Liver (tissue), 9 donors: ENCODE results near the gene KLF15. TPM values are rescaled to one million over a fixed set of nuclear protein-coding genes. Genes with fewer than 3 reads are reported as not detected.

Experiments
- DNase-seq: peaks from one replicate; pipeline ENCODE4 v3.0.0-alpha.2; 2017; ENCODE audit warnings: low spot score
- H3K27ac ChIP-seq, 2 donors: one replicate each; pipeline ENCODE4 v1.7.0; 2013; ENCODE audit warnings: inconsistent platforms in 2 of 2, low read length in 2 of 2, control low read depth in 1 of 2, low read depth in 1 of 2, mild to moderate bottlenecking in 1 of 2
- H3K27me3 ChIP-seq, 4 donors: one replicate each; pipeline versions ENCODE4 v1.6.1 to v1.7.0; 2013; ENCODE audit warnings: low read length in 3 of 4, inconsistent platforms in 1 of 4, mild to moderate bottlenecking in 1 of 4, moderate library complexity in 1 of 4; ENCODE audit not compliant: control insufficient read depth in 4 of 4, insufficient read depth in 4 of 4
- H3K36me3 ChIP-seq, 4 donors: one replicate each; pipeline versions ENCODE4 v1.6.1 to v1.7.0; 2013; ENCODE audit warnings: low read length in 3 of 4, mild to moderate bottlenecking in 3 of 4, low read depth in 1 of 4, moderate library complexity in 1 of 4; ENCODE audit not compliant: control insufficient read depth in 4 of 4, insufficient read depth in 3 of 4
- H3K4me1 ChIP-seq, 4 donors: one replicate each; pipeline versions ENCODE4 v1.6.1 to v1.7.0; 2013; ENCODE audit warnings: low read length in 3 of 4, mild to moderate bottlenecking in 3 of 4, moderate library complexity in 1 of 4; ENCODE audit not compliant: control insufficient read depth in 4 of 4, insufficient read depth in 4 of 4
- H3K4me3 ChIP-seq, 3 donors: one replicate each; pipeline versions ENCODE4 v1.6.1 to v1.7.0; 2013; ENCODE audit warnings: low read length in 3 of 3, control low read depth in 1 of 3, low read depth in 1 of 3, mild to moderate bottlenecking in 1 of 3
- H3K9ac ChIP-seq, 2 donors: one replicate each; pipeline ENCODE4 v1.7.0; 2013; ENCODE audit warnings: low read length in 2 of 2, mild to moderate bottlenecking in 2 of 2, moderate library complexity in 2 of 2, control low read depth in 1 of 2, low read depth in 1 of 2
- H3K9me3 ChIP-seq, 4 donors: one replicate each; pipeline versions ENCODE4 v1.6.1 to v1.7.0; 2013; ENCODE audit warnings: low read length in 3 of 4; ENCODE audit not compliant: control insufficient read depth in 4 of 4
- ATF3 ChIP-seq: IDR thresholded peaks from 2 replicates; pipeline ENCODE4 v1.6.1; 2016; ENCODE audit warnings: antibody characterized with exemption
- CTCF ChIP-seq: fragments of 150-350 bp; IDR thresholded peaks from 2 replicates; pipeline ENCODE4 v1.5.1; 2017; ENCODE audit warnings: improper control_type of control experiment, low read depth, low read length; ENCODE audit not compliant: missing input control
- EGR1 ChIP-seq, 2 donors: IDR thresholded peaks; 2 replicates each; pipeline ENCODE4 v1.6.1; 2016 to 2018; ENCODE audit warnings: antibody characterized with exemption in 2 of 2, low read depth in 2 of 2
- FOXA1 ChIP-seq: IDR thresholded peaks from 2 replicates; pipeline ENCODE4 v1.6.1; 2016; ENCODE audit warnings: antibody characterized with exemption
- FOXA2 ChIP-seq: IDR thresholded peaks from 2 replicates; pipeline ENCODE4 v1.6.1; 2016; ENCODE audit warnings: antibody characterized with exemption
- GABPA ChIP-seq, 2 donors: IDR thresholded peaks in 1 of 2; conservative IDR thresholded peaks in 1 of 2; 2 replicates each; pipeline ENCODE4 v1.6.1; 2016; ENCODE audit warnings: antibody characterized with exemption in 2 of 2, mild to moderate bottlenecking in 1 of 2, moderate library complexity in 1 of 2
- HNF4A ChIP-seq, 2 donors: conservative IDR thresholded peaks; 2 replicates each; pipeline ENCODE4 v1.6.1; 2016; ENCODE audit warnings: antibody characterized with exemption in 2 of 2, mild to moderate bottlenecking in 2 of 2
- HNF4G ChIP-seq: IDR thresholded peaks from 2 replicates; pipeline ENCODE4 v1.6.1; 2016; ENCODE audit warnings: antibody characterized with exemption
- JUND ChIP-seq, 2 donors: IDR thresholded peaks; 2 replicates each; pipeline ENCODE4 v1.6.1; 2016; ENCODE audit warnings: antibody characterized with exemption in 2 of 2
- RAD21 ChIP-seq, 2 donors: IDR thresholded peaks; 2 replicates each; pipeline ENCODE4 v1.6.1; 2016; ENCODE audit warnings: antibody characterized with exemption in 2 of 2, mild to moderate bottlenecking in 2 of 2
- SP1 ChIP-seq: IDR thresholded peaks from 2 replicates; pipeline ENCODE4 v1.6.1; 2018; ENCODE audit warnings: antibody characterized with exemption, mild to moderate bottlenecking
- TAF1 ChIP-seq: conservative IDR thresholded peaks from 2 replicates; pipeline ENCODE4 v1.6.1; 2016; ENCODE audit warnings: antibody characterized with exemption, mild to moderate bottlenecking
- WGBS: extraction: QIAGEN DNeasy Blood & Tissue Kit; methylation state at CpG from one replicate; pipeline ENCODE4 v1.1.7; 2013; 5-methylcytosine and 5-hydroxymethylcytosine counted together
- polyA plus RNA-seq, 2 donors: library from polyadenylated mRNA; stranded (reverse) in 1 of 2; unstranded in 1 of 2; fragments of 200-250 nt in 1 of 2; fragments of >200 nt in 1 of 2; fragmentation: Nextera tagmentation in 1 of 2; extraction: Ambion mirVana in 1 of 2; gene quantifications; one replicate each; pipeline versions ENCODE4 v1.2.1 to v1.2.3, GENCODE V29; 2013 to 2015
- total RNA-seq, 2 donors: library from RNA; depleted of rRNA; stranded (reverse); fragments of >200 nt; gene quantifications; one replicate each; pipeline ENCODE4 v1.2.3, GENCODE V29; 2014
- TF ChIP-seq, protein P1 (sequence below): IDR thresholded peaks from 2 replicates; pipeline ENCODE4 v1.6.1; 2016; ENCODE audit warnings: antibody characterized with exemption
- TF ChIP-seq, protein P2 (sequence below): IDR thresholded peaks from 2 replicates; pipeline ENCODE4 v1.6.1; 2016; ENCODE audit warnings: antibody characterized with exemption, mild to moderate bottlenecking
- donor health status: healthy.
- donor health status: healthy.
- donor health status: healthy.
- donor health status: healthy.
- donor health status: healthy.

KLF15 gene
- total and polyA plus RNA-seq, 4 donors = 21.4 to 103 (median 49.3) TPM

DNA sequence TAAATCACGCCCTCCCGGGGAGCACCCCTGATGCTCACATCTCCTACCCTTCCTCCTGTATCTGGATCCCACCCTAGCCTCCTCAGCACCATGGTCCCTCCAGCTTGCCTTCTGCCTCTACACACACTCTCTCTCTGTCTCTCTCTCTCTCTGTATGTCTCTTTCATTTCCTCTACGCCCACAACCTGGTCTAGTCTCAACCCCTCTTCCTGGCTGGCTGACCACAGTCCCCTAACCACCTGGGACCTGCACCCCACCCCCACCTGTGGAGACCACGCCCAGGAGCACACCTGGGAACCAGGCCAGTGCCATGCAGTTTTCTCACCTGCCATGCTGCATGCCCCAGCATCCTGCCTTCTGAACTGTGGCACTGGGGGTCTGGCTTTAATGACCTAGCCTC is 33.5 kb upstream of the KLF15 start:
- H3K27me3 ChIP-seq = peaks cover 0 to 2% (median 0%) of the 10 kb centered on the region in 4 donors
- no peak overlapping the region for H3K27ac ChIP-seq
- no peaks in the 10 kb centered on the region for H3K36me3 ChIP-seq
- TF ChIP-seq HNF4G (no peak), GABPA (IDR thresholded peaks at IDR 0.05 in 1 of 2, conservative IDR thresholded peaks at IDR 0.05 in 1 of 2) (no peak), RAD21 (IDR thresholded peaks at IDR 0.05) (no peak), FOXA1 (no peak), FOXA2 (no peak), JUND (IDR thresholded peaks at IDR 0.05) (no peak), ATF3 (no peak), HNF4A (conservative IDR thresholded peaks at IDR 0.05) (no peak), SP1 (no peak), CTCF (no peak), EGR1 (IDR thresholded peaks at IDR 0.05; ENCODE audit: low read depth in 2 of 2) (no peak), TAF1 (no peak)
- TF ChIP-seq, protein P1, sequence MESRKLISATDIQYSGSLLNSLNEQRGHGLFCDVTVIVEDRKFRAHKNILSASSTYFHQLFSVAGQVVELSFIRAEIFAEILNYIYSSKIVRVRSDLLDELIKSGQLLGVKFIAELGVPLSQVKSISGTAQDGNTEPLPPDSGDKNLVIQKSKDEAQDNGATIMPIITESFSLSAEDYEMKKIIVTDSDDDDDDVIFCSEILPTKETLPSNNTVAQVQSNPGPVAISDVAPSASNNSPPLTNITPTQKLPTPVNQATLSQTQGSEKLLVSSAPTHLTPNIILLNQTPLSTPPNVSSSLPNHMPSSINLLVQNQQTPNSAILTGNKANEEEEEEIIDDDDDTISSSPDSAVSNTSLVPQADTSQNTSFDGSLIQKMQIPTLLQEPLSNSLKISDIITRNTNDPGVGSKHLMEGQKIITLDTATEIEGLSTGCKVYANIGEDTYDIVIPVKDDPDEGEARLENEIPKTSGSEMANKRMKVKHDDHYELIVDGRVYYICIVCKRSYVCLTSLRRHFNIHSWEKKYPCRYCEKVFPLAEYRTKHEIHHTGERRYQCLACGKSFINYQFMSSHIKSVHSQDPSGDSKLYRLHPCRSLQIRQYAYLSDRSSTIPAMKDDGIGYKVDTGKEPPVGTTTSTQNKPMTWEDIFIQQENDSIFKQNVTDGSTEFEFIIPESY = no peak
- TF ChIP-seq, protein P2, sequence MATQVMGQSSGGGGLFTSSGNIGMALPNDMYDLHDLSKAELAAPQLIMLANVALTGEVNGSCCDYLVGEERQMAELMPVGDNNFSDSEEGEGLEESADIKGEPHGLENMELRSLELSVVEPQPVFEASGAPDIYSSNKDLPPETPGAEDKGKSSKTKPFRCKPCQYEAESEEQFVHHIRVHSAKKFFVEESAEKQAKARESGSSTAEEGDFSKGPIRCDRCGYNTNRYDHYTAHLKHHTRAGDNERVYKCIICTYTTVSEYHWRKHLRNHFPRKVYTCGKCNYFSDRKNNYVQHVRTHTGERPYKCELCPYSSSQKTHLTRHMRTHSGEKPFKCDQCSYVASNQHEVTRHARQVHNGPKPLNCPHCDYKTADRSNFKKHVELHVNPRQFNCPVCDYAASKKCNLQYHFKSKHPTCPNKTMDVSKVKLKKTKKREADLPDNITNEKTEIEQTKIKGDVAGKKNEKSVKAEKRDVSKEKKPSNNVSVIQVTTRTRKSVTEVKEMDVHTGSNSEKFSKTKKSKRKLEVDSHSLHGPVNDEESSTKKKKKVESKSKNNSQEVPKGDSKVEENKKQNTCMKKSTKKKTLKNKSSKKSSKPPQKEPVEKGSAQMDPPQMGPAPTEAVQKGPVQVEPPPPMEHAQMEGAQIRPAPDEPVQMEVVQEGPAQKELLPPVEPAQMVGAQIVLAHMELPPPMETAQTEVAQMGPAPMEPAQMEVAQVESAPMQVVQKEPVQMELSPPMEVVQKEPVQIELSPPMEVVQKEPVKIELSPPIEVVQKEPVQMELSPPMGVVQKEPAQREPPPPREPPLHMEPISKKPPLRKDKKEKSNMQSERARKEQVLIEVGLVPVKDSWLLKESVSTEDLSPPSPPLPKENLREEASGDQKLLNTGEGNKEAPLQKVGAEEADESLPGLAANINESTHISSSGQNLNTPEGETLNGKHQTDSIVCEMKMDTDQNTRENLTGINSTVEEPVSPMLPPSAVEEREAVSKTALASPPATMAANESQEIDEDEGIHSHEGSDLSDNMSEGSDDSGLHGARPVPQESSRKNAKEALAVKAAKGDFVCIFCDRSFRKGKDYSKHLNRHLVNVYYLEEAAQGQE = no peak
- WGBS = 88% methylated on average over 4 of the region's 4 CpGs
- DNase-seq = no peak
- no peak overlapping the region for H3K4me3 ChIP-seq
- no peaks in the 10 kb centered on the region for H3K9me3 ChIP-seq
- H3K9ac ChIP-seq = no peak overlapping the region
- H3K4me1 ChIP-seq = peaks cover 0 to 8% (median 4%) of the 10 kb centered on the region in 4 donors

GRCh38 chr3:126390201-126390600 is 33.0 kb upstream of the KLF15 start:
- no peak for DNase-seq
- 95% methylated on average over 15 of the region's 15 CpGs for WGBS
- H3K27ac ChIP-seq = no peak overlapping the region

More at GRCh38 chr3:126390201-126390600, 33.0 kb upstream of the KLF15 start:
- no peak overlapping the region for H3K4me3 ChIP-seq
- H3K9ac ChIP-seq = no peak overlapping the region
- TF ChIP-seq ATF3 (no peak), SP1 (no peak), FOXA1 (no peak), HNF4A (conservative IDR thresholded peaks at IDR 0.05) (no peak), RAD21 (IDR thresholded peaks at IDR 0.05) (no peak), EGR1 (IDR thresholded peaks at IDR 0.05; ENCODE audit: low read depth in 2 of 2) (no peak), TAF1 (no peak), GABPA (IDR thresholded peaks at IDR 0.05 in 1 of 2, conservative IDR thresholded peaks at IDR 0.05 in 1 of 2) (no peak)
- peaks cover 0 to 8% (median 4%) of the 10 kb centered on the region in 4 donors for H3K4me1 ChIP-seq
- peaks cover 0 to under 1% (median 0%) of the 10 kb centered on the region in 4 donors for H3K27me3 ChIP-seq
- no peaks in the 10 kb centered on the region for H3K36me3 ChIP-seq
- H3K9me3 ChIP-seq = no peaks in the 10 kb centered on the region
